Lower lobe of right lung (tissue), 2 donors: ENCODE measurements around the gene MEST. TPM values are rescaled to one million over a fixed set of nuclear protein-coding genes. Genes with fewer than 3 reads are reported as not detected.

Source experiments
- ATAC-seq, 2 donors: fragments of 200-7000 bp; cut with Tn5 transposase; one replicate each; pipeline ENCODE4 v1.9.1; 2020 to 2022; ENCODE audit warnings: mild to moderate bottlenecking in 2 of 2, moderate library complexity in 2 of 2
- DNase-seq: peaks from one replicate; pipeline ENCODE4 v3.0.0-alpha.2; 2020
- H3K27ac ChIP-seq: fragments of 200-600 bp; one replicate; pipeline ENCODE4 v1.8.0; 2022
- H3K27me3 ChIP-seq: fragments of 200-600 bp; one replicate; pipeline ENCODE4 v1.8.0; 2022; ENCODE audit warnings: low read depth
- H3K36me3 ChIP-seq: fragments of 200-600 bp; one replicate; pipeline ENCODE4 v1.8.0; 2022; ENCODE audit warnings: mild to moderate bottlenecking
- H3K4me1 ChIP-seq: fragments of 200-600 bp; one replicate; pipeline ENCODE4 v1.8.0; 2022
- H3K4me3 ChIP-seq: fragments of 200-600 bp; one replicate; pipeline ENCODE4 v1.8.0; 2022; ENCODE audit warnings: mild to moderate bottlenecking
- H3K9me3 ChIP-seq: fragments of 200-600 bp; one replicate; pipeline ENCODE4 v1.8.0; 2022
- intact Hi-C: fragments of 100-400 bp; cut with DNase I; formaldehyde crosslinking; loops from one replicate; pipeline ENCODE4 v1.11.0; 2022
- total RNA-seq: library from RNA; stranded (reverse); fragmentation: NEBNext Ultra II Directional; extraction: Animal tissue kit (Norgen Biotek cat#: 25700); gene quantifications from one replicate; pipeline ENCODE4 v1.2.1, GENCODE V29; 2021
- TF ChIP-seq, protein P1 (sequence below): fragments of 200-600 bp; IDR thresholded peaks from one replicate; pipeline ENCODE4 v1.8.0; 2022; ENCODE audit warnings: antibody characterized with exemption, mild to moderate bottlenecking
- donor health status: DM: no; HTN: yes; CAD: no; lungs with severe emphysema.

The MEST gene
- total RNA-seq, 1 donor from 2014 or later, result 34.7 TPM

- no peak for ATAC-seq
- H3K9me3 ChIP-seq, result no peaks in the 10 kb centered on the region
- intact Hi-C loops, result no loop called here
- no peak overlapping the region for H3K4me3 ChIP-seq
- no peaks in the 10 kb centered on the region for H3K36me3 ChIP-seq
- no peaks in the 10 kb centered on the region for H3K27me3 ChIP-seq
- no peaks in the 10 kb centered on the region for H3K4me1 ChIP-seq
- no peak for DNase-seq
- no peak overlapping the region for H3K27ac ChIP-seq
- TF ChIP-seq, protein P1, sequence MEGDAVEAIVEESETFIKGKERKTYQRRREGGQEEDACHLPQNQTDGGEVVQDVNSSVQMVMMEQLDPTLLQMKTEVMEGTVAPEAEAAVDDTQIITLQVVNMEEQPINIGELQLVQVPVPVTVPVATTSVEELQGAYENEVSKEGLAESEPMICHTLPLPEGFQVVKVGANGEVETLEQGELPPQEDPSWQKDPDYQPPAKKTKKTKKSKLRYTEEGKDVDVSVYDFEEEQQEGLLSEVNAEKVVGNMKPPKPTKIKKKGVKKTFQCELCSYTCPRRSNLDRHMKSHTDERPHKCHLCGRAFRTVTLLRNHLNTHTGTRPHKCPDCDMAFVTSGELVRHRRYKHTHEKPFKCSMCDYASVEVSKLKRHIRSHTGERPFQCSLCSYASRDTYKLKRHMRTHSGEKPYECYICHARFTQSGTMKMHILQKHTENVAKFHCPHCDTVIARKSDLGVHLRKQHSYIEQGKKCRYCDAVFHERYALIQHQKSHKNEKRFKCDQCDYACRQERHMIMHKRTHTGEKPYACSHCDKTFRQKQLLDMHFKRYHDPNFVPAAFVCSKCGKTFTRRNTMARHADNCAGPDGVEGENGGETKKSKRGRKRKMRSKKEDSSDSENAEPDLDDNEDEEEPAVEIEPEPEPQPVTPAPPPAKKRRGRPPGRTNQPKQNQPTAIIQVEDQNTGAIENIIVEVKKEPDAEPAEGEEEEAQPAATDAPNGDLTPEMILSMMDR, result no peak
Measured at GRCh38 chr7:130452951-130453350, 38.9 kb upstream of the MEST start.

GRCh38 chr7:130454959-130455358, 36.9 kb upstream of the MEST start:
- Histone ChIP-seq H3K4me1 (no peaks in the 10 kb centered on the region), H3K27me3 (no peaks in the 10 kb centered on the region), H3K36me3 (no peaks in the 10 kb centered on the region), H3K9me3 (peaks cover 10% of the 10 kb centered on the region), H3K4me3 (no peak overlapping the region), H3K27ac (no peak overlapping the region)
- DNase-seq (no peak), ATAC-seq (no peak)
- intact Hi-C loops, result no loop called here
- TF ChIP-seq, protein P1, result no peak

- Histone ChIP-seq H3K36me3 (no peaks in the 10 kb centered on the region), H3K4me3 (no peak overlapping the region), H3K27ac (no peak overlapping the region), H3K9me3 (peaks cover 10% of the 10 kb centered on the region), H3K27me3 (no peaks in the 10 kb centered on the region), H3K4me1 (no peaks in the 10 kb centered on the region)
- intact Hi-C loops, result no loop called here
- no peak for ATAC-seq
- no peak for DNase-seq
- TF ChIP-seq, protein P1, result no peak
Measured at GRCh38 chr7:130458257-130458656, 33.6 kb upstream of the MEST start.

GRCh38 chr7:130461272-130461671, 30.6 kb upstream of the MEST start:
- no peaks in the 10 kb centered on the region for H3K36me3 ChIP-seq
- intact Hi-C loops, result no loop called here
- no peak overlapping the region for H3K27ac ChIP-seq
- TF ChIP-seq, protein P1, result no peak
- H3K27me3 ChIP-seq, result no peaks in the 10 kb centered on the region
- ATAC-seq, result no peak
- H3K9me3 ChIP-seq, result peaks cover 10% of the 10 kb centered on the region
- H3K4me3 ChIP-seq, result no peak overlapping the region
- H3K4me1 ChIP-seq, result no peaks in the 10 kb centered on the region
- DNase-seq, result no peak

GRCh38 chr7:130463553-130464434, 28.1 kb upstream of the MEST start:
- ATAC-seq (no peak), DNase-seq (no peak)
- TF ChIP-seq, protein P1, result no peak
- Histone ChIP-seq H3K9me3 (peaks cover 10% of the 10 kb centered on the region), H3K4me1 (no peaks in the 10 kb centered on the region), H3K27me3 (no peaks in the 10 kb centered on the region), H3K36me3 (no peaks in the 10 kb centered on the region), H3K27ac (no peak overlapping the region), H3K4me3 (no peak overlapping the region)
- intact Hi-C loops, result no loop called here
